Right cardiac atrium (tissue), 5 donors: ENCODE results near the gene TGFB2. TPM values are rescaled to one million over a fixed set of nuclear protein-coding genes. Genes with fewer than 3 reads are reported as not detected.
A peak's percentile ranks its signal among the peaks of the same experiment; 100 is the strongest.
"Not testable (repeated sequence)": the region's sequence is repeated elsewhere in the genome, so short reads cannot be mapped to it uniquely, and the experiment has no call there.

Source experiments
- ATAC-seq, 2 donors: fragments of 200-7000 bp; cut with Tn5 transposase; one replicate each; pipeline versions ENCODE4 v1.8.0 to v1.9.1; 2020; ENCODE audit warnings: moderate library complexity in 2 of 2, mild to moderate bottlenecking in 1 of 2
- DNase-seq, 3 donors: peaks; one replicate each; pipeline ENCODE4 v3.0.0-alpha.2; 2020
- H3K27ac ChIP-seq: one replicate; pipeline ENCODE4 v1.5.1; 2013; ENCODE audit warnings: mild to moderate bottlenecking, low read length, control low read depth, moderate library complexity
- H3K27me3 ChIP-seq: one replicate; pipeline ENCODE4 v1.6.1; 2013; ENCODE audit not compliant: control insufficient read depth, insufficient read depth
- H3K4me1 ChIP-seq: one replicate; pipeline ENCODE4 v1.6.1; 2013; ENCODE audit warnings: low read length; ENCODE audit not compliant: control insufficient read depth, insufficient read depth
- H3K4me3 ChIP-seq: one replicate; pipeline ENCODE4 v1.5.1; 2013; ENCODE audit warnings: low read length, control low read depth
- H3K9me3 ChIP-seq: one replicate; pipeline ENCODE4 v1.6.1; 2013; ENCODE audit warnings: low read length; ENCODE audit not compliant: control insufficient read depth
- WGBS: extraction: QIAGEN DNeasy Blood & Tissue Kit; methylation state at CpG from one replicate; pipeline ENCODE4 v1.1.7; 2013; 5-methylcytosine and 5-hydroxymethylcytosine counted together
- intact Hi-C, 4 donors: fragments of 100-400 bp; cut with DNase I; formaldehyde crosslinking; loops; one replicate each; pipeline versions ENCODE4 v1.11.0 to v1.14.0; 2022 to 2023
- polyA plus RNA-seq: library from polyadenylated mRNA; stranded (reverse); fragments of 200-250 nt; gene quantifications from one replicate; pipeline ENCODE4 v1.2.3, GENCODE V29; 2013
- total RNA-seq, 4 donors: library from RNA; stranded (reverse); fragmentation: NEBNext Ultra II Directional; extraction: Animal tissue kit (Norgen Biotek cat#: 25700); gene quantifications; one replicate each; pipeline ENCODE4 v1.2.1, GENCODE V29; 2021
- donor health status: healthy with polysubstance abuse.
- donor health status: DM: no; HTN: yes; CAD: no.
- donor health status: DM: no; HTN: no; CAD: no.
- donor health status: DM: no; HTN: yes; CAD: no; lungs with severe emphysema.
- donor health status: DM: yes; HTN: yes; CAD: no.

TGFB2 gene
- total and polyA plus RNA-seq, 5 donors: 0.88 to 4.6 (median 3.6) TPM

GRCh38 chr1:218305472-218306064 lies 39.6 kb upstream of the TGFB2 start:
- Histone ChIP-seq H3K27ac (peak overlapping the region; percentile 27), H3K9me3 (no peaks in the 10 kb centered on the region), H3K4me1 (no peaks in the 10 kb centered on the region), H3K27me3 (no peaks in the 10 kb centered on the region), H3K4me3 (no peak overlapping the region)
- no peak for DNase-seq
- ATAC-seq: peak; percentile 39 to 65
- WGBS: 66% methylated on average over 6 of the region's 6 CpGs
- intact Hi-C loops: no loop called here

GRCh38 chr1:218312509-218312908 lies 32.6 kb upstream of the TGFB2 start:
- 89% methylated on average over 2 of the region's 2 CpGs for WGBS
- Histone ChIP-seq H3K27ac (no peak overlapping the region), H3K27me3 (no peaks in the 10 kb centered on the region), H3K4me1 (peaks cover 1% of the 10 kb centered on the region), H3K4me3 (no peak overlapping the region), H3K9me3 (no peaks in the 10 kb centered on the region)
- DNase-seq (no peak), ATAC-seq (no peak)
- intact Hi-C loops: no loop called here

- no peak for DNase-seq
- intact Hi-C loops: no loop called here
- 82% methylated on average over 3 of the region's 3 CpGs for WGBS
- no peaks in the 10 kb centered on the region for H3K27me3 ChIP-seq
- H3K4me3 ChIP-seq: no peak overlapping the region
- H3K27ac ChIP-seq: no peak overlapping the region
- H3K4me1 ChIP-seq: peaks cover 1% of the 10 kb centered on the region
- no peak for ATAC-seq
- no peaks in the 10 kb centered on the region for H3K9me3 ChIP-seq
Observed at GRCh38 chr1:218314316-218314715, 30.8 kb upstream of the TGFB2 start.

- DNase-seq (no peak), ATAC-seq (no peak)
- no peaks in the 10 kb centered on the region for H3K27me3 ChIP-seq
- H3K4me1 ChIP-seq: peaks cover 1% of the 10 kb centered on the region
- WGBS: 96% methylated on average over 4 of the region's 4 CpGs
- H3K9me3 ChIP-seq: no peaks in the 10 kb centered on the region
- no peak overlapping the region for H3K4me3 ChIP-seq
- intact Hi-C loops: no loop called here
- no peak overlapping the region for H3K27ac ChIP-seq
Observed at GRCh38 chr1:218315638-218316037, 29.5 kb upstream of the TGFB2 start.

GRCh38 chr1:218317061-218317460 lies 28.1 kb upstream of the TGFB2 start:
- DNase-seq: no peak

GRCh38 chr1:218320182-218320581 lies 25.0 kb upstream of the TGFB2 start:
- DNase-seq, H3K27me3 ChIP-seq, H3K4me1 ChIP-seq, H3K9me3 ChIP-seq, H3K4me3 ChIP-seq, intact Hi-C loops, ATAC-seq, H3K27ac ChIP-seq: not testable (repeated sequence)
- 100% methylated on average over 3 of the region's 3 CpGs for WGBS

More at GRCh38 chr1:218317061-218317460, 28.1 kb upstream of the TGFB2 start:
- Histone ChIP-seq H3K4me1 (peaks cover 1% of the 10 kb centered on the region), H3K27ac (no peak overlapping the region), H3K27me3 (no peaks in the 10 kb centered on the region), H3K4me3 (no peak overlapping the region), H3K9me3 (no peaks in the 10 kb centered on the region)
- intact Hi-C loops: no loop called here
- whole genome bisulfite sequencing: 84% methylated on average over 5 of the region's 5 CpGs
- no peak for ATAC-seq

GRCh38 chr1:218322762-218323161 lies 22.4 kb upstream of the TGFB2 start:
- Histone ChIP-seq H3K4me3 (no peak overlapping the region), H3K9me3 (no peaks in the 10 kb centered on the region), H3K4me1 (no peaks in the 10 kb centered on the region), H3K27me3 (no peaks in the 10 kb centered on the region), H3K27ac (no peak overlapping the region)
- ATAC-seq (peak in 1 of 2 donors; percentile 18), DNase-seq (peak in 1 of 3 donors; percentile 43)
- intact Hi-C loops: no loop called here
- WGBS: 95% methylated on average over 17 of the region's 17 CpGs

GRCh38 chr1:218323568-218324225 lies 21.4 kb upstream of the TGFB2 start:
- no peak overlapping the region for H3K4me3 ChIP-seq
- intact Hi-C loops: no loop called here
- DNase-seq (peak in 2 of 3 donors; percentile 45 to 54), ATAC-seq (peak; percentile 25 to 36)
- no peaks in the 10 kb centered on the region for H3K27me3 ChIP-seq
- 97% methylated on average over 21 of the region's 21 CpGs for WGBS
- no peak overlapping the region for H3K27ac ChIP-seq
- H3K9me3 ChIP-seq: no peaks in the 10 kb centered on the region
- H3K4me1 ChIP-seq: no peaks in the 10 kb centered on the region

- ATAC-seq (peak in 1 of 2 donors; percentile 11), DNase-seq (peak in 2 of 3 donors; percentile 22 to 42)
- Histone ChIP-seq H3K4me3 (no peak overlapping the region), H3K4me1 (no peaks in the 10 kb centered on the region), H3K27me3 (no peaks in the 10 kb centered on the region), H3K9me3 (no peaks in the 10 kb centered on the region), H3K27ac (no peak overlapping the region)
- intact Hi-C loops: no loop called here
- 97% methylated on average over 20 of the region's 20 CpGs for WGBS
Observed at GRCh38 chr1:218324226-218324580, 20.9 kb upstream of the TGFB2 start.

GRCh38 chr1:218328769-218329168 lies 16.4 kb upstream of the TGFB2 start:
- no peak for DNase-seq
- no peak for ATAC-seq
- H3K27ac ChIP-seq: no peak overlapping the region
- no peaks in the 10 kb centered on the region for H3K27me3 ChIP-seq
- no peak overlapping the region for H3K4me3 ChIP-seq
- H3K9me3 ChIP-seq: no peaks in the 10 kb centered on the region
- WGBS: 89% methylated on average over 3 of the region's 3 CpGs
- intact Hi-C loops: no loop called here
- H3K4me1 ChIP-seq: no peaks in the 10 kb centered on the region

- intact Hi-C loops: loop anchor here in 3 of 4 donors (10.0 kb wide), 2 partner anchors 1235 to 1335 kb away; no protein-coding TSS in a partner anchor
- no peak for DNase-seq
- Histone ChIP-seq H3K4me3 (no peak overlapping the region), H3K27me3 (no peaks in the 10 kb centered on the region), H3K9me3 (no peaks in the 10 kb centered on the region), H3K4me1 (no peaks in the 10 kb centered on the region), H3K27ac (no peak overlapping the region)
- ATAC-seq: peak; percentile 29 to 53
- 26% methylated on average over 4 of the region's 4 CpGs for WGBS
Observed at GRCh38 chr1:218330043-218330623, 15.0 kb upstream of the TGFB2 start.
